ENCODE data around the gene RASSF10.

RASSF10 gene

DNA sequence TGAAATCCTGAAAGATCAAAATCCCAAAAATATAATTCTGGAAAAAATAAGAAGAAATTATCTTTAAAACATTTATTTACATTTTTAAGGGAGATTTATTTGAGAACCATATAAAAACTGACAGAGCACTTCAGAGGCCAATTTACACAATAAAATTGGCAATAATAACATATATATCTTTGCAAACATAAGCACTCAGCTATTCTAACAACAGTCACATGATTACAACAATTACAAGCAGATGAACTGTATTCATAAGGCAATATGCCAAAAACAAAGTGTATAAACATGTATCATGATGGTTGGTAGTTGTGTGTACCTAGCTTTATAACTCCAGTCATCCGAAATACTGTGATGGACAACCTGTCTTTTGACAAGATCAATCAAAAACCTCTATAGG is 17.7 kb upstream of the RASSF10 start:
- DNase-seq (ENCODE audit: low read depth in 1 of 2, low spot score in 1 of 2) = no peak
- H3K27ac ChIP-seq (replicated peaks) = no peak overlapping the region
- H3K4me3 ChIP-seq (replicated peaks; ENCODE audit: insufficient read depth, low read length) = no peak overlapping the region
- TF ChIP-seq, protein P1, sequence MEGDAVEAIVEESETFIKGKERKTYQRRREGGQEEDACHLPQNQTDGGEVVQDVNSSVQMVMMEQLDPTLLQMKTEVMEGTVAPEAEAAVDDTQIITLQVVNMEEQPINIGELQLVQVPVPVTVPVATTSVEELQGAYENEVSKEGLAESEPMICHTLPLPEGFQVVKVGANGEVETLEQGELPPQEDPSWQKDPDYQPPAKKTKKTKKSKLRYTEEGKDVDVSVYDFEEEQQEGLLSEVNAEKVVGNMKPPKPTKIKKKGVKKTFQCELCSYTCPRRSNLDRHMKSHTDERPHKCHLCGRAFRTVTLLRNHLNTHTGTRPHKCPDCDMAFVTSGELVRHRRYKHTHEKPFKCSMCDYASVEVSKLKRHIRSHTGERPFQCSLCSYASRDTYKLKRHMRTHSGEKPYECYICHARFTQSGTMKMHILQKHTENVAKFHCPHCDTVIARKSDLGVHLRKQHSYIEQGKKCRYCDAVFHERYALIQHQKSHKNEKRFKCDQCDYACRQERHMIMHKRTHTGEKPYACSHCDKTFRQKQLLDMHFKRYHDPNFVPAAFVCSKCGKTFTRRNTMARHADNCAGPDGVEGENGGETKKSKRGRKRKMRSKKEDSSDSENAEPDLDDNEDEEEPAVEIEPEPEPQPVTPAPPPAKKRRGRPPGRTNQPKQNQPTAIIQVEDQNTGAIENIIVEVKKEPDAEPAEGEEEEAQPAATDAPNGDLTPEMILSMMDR (IDR thresholded peaks at IDR 0.05; ENCODE audit: insufficient read depth, low read length) = no peak
- TF ChIP-seq, protein P2, sequence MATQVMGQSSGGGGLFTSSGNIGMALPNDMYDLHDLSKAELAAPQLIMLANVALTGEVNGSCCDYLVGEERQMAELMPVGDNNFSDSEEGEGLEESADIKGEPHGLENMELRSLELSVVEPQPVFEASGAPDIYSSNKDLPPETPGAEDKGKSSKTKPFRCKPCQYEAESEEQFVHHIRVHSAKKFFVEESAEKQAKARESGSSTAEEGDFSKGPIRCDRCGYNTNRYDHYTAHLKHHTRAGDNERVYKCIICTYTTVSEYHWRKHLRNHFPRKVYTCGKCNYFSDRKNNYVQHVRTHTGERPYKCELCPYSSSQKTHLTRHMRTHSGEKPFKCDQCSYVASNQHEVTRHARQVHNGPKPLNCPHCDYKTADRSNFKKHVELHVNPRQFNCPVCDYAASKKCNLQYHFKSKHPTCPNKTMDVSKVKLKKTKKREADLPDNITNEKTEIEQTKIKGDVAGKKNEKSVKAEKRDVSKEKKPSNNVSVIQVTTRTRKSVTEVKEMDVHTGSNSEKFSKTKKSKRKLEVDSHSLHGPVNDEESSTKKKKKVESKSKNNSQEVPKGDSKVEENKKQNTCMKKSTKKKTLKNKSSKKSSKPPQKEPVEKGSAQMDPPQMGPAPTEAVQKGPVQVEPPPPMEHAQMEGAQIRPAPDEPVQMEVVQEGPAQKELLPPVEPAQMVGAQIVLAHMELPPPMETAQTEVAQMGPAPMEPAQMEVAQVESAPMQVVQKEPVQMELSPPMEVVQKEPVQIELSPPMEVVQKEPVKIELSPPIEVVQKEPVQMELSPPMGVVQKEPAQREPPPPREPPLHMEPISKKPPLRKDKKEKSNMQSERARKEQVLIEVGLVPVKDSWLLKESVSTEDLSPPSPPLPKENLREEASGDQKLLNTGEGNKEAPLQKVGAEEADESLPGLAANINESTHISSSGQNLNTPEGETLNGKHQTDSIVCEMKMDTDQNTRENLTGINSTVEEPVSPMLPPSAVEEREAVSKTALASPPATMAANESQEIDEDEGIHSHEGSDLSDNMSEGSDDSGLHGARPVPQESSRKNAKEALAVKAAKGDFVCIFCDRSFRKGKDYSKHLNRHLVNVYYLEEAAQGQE (IDR thresholded peaks at IDR 0.05; ENCODE audit: insufficient replicate concordance, low read depth) = no peak
- TF ChIP-seq GABPA (IDR thresholded peaks at IDR 0.05; ENCODE audit: low read depth) = no peak
- TF ChIP-seq POLR2AphosphoS5 (IDR thresholded peaks at IDR 0.05; ENCODE audit: low read depth) = no peak
- TF ChIP-seq SPI1 (IDR thresholded peaks at IDR 0.05; ENCODE audit: borderline replicate concordance, low read depth) = no peak
- no peaks in the 10 kb centered on the region for H3K27me3 ChIP-seq (ENCODE audit: insufficient read depth, poor library complexity, severe bottlenecking)

DNA sequence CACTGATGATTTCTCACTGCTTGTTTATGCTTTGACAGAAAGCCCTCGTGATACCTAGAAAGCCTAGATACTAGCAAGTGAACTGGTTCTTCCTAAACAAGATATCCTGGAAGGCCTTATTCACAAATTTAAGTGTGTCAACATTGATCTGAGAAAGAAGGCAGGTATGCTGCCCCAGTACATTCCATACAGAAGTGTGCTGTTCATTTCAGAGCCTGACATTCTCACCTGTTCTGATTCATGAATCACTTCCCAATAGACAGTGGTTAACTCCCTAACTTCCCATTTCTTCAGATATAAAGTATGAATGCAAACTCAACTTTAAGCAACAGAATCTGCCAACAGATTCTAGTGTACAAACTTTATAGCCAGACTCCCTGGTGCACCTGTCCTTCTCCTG is 15.5 kb upstream of the RASSF10 start:
- TF ChIP-seq POLR2AphosphoS5 (IDR thresholded peaks at IDR 0.05; ENCODE audit: low read depth) = no peak
- no peak for TF ChIP-seq GABPA (IDR thresholded peaks at IDR 0.05; ENCODE audit: low read depth)
- TF ChIP-seq, protein P2 (IDR thresholded peaks at IDR 0.05; ENCODE audit: insufficient replicate concordance, low read depth) = no peak
- TF ChIP-seq, protein P1 (IDR thresholded peaks at IDR 0.05; ENCODE audit: insufficient read depth, low read length) = no peak
- TF ChIP-seq SPI1 (IDR thresholded peaks at IDR 0.05; ENCODE audit: borderline replicate concordance, low read depth) = no peak
- Histone ChIP-seq H3K27ac (replicated peaks) (no peak overlapping the region), H3K27me3 (ENCODE audit: insufficient read depth, poor library complexity, severe bottlenecking) (no peaks in the 10 kb centered on the region), H3K4me3 (replicated peaks; ENCODE audit: insufficient read depth, low read length) (no peak overlapping the region)
- no peak for DNase-seq (ENCODE audit: low read depth in 1 of 2, low spot score in 1 of 2)

DNA sequence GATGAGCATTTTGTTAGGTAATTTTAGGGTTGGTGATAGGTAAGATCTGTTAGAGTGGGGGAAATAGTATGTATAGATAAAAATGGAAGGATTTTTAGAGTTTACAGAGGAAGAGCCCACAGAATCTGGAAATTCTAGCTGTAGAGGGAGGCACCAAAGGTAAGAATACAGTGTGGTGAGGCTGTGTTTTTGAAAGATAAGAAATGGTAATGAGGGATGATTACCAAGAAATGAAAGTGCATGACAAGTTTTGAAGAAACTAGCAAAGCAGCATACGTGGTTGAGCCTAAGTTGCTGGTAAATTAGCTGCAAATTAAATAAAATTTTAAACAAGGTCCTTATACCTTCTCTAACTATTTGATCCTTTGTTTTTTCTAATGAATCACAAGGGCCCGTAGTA is 14.6 kb upstream of the RASSF10 start:
- no peaks in the 10 kb centered on the region for H3K27me3 ChIP-seq (ENCODE audit: insufficient read depth, poor library complexity, severe bottlenecking)
- no peak for DNase-seq (ENCODE audit: low read depth in 1 of 2, low spot score in 1 of 2)
- H3K4me3 ChIP-seq (replicated peaks; ENCODE audit: insufficient read depth, low read length) = no peak overlapping the region
- TF ChIP-seq POLR2AphosphoS5 (IDR thresholded peaks at IDR 0.05; ENCODE audit: low read depth) (no peak), SPI1 (IDR thresholded peaks at IDR 0.05; ENCODE audit: borderline replicate concordance, low read depth) (no peak), GABPA (IDR thresholded peaks at IDR 0.05; ENCODE audit: low read depth) (no peak)
- TF ChIP-seq, protein P2 (IDR thresholded peaks at IDR 0.05; ENCODE audit: insufficient replicate concordance, low read depth) = no peak
- TF ChIP-seq, protein P1 (IDR thresholded peaks at IDR 0.05; ENCODE audit: insufficient read depth, low read length) = no peak
- H3K27ac ChIP-seq (replicated peaks) = no peak overlapping the region
